Natural killer cell treated with Interleukin-12 subunit alpha and Interleukin-12 subunit beta and Interleukin-15 and Interleukin-18, amount 100 ng/mL, for 72 hours (primary cell): Measurements from ENCODE around the gene CIDEA. TPM values are rescaled to one million over a fixed set of nuclear protein-coding genes. Genes with fewer than 3 reads are reported as not detected.
A peak's percentile ranks its signal among the peaks of the same experiment; 100 is the strongest.

ENCODE experiments used
- ATAC-seq, 2 donors: fragments of 150-1000 bp; cut with Tn5 transposase in 1 of 2; sonication (Bioruptor Pico), chemical (Tn5 transposase) in 1 of 2; 2 replicates each; pipeline ENCODE4 v1.10.0; 2021
- DNase-seq: peaks from one replicate; pipeline ENCODE4 v3.0.0; 2022; ENCODE audit warnings: low spot score
- H3K27ac Mint-ChIP-seq, 2 donors: 1 replicate in 1 of 2; 2 replicates in 1 of 2; pipeline ENCODE4 v1.8.0; 2022; ENCODE audit warnings: mixed read lengths in 2 of 2, mild to moderate bottlenecking in 1 of 2, moderate library complexity in 1 of 2
- H3K27me3 Mint-ChIP-seq, 2 donors: 1 replicate in 1 of 2; 2 replicates in 1 of 2; pipeline ENCODE4 v1.8.0; 2022; ENCODE audit warnings: mixed read lengths in 2 of 2
- H3K36me3 Mint-ChIP-seq: one replicate; pipeline ENCODE4 v1.8.0; 2022; ENCODE audit warnings: mixed read lengths
- H3K4me1 Mint-ChIP-seq, 2 donors: 1 replicate in 1 of 2; 2 replicates in 1 of 2; pipeline ENCODE4 v1.8.0; 2022; ENCODE audit warnings: low read depth in 2 of 2, mixed read lengths in 2 of 2, mild to moderate bottlenecking in 1 of 2
- H3K4me3 Mint-ChIP-seq: one replicate; pipeline ENCODE4 v1.8.0; 2022; ENCODE audit warnings: mixed read lengths
- H3K9me3 Mint-ChIP-seq: 2 replicates; pipeline ENCODE4 v1.8.0; 2022; ENCODE audit warnings: mixed read lengths
- total RNA-seq, 2 donors: library from RNA; stranded (reverse); gene quantifications; one replicate each; pipeline ENCODE4 v1.2.3, GENCODE V29; 2022

CIDEA gene
- total RNA-seq, 2 donors from 2014 or later, result not detected

DNA sequence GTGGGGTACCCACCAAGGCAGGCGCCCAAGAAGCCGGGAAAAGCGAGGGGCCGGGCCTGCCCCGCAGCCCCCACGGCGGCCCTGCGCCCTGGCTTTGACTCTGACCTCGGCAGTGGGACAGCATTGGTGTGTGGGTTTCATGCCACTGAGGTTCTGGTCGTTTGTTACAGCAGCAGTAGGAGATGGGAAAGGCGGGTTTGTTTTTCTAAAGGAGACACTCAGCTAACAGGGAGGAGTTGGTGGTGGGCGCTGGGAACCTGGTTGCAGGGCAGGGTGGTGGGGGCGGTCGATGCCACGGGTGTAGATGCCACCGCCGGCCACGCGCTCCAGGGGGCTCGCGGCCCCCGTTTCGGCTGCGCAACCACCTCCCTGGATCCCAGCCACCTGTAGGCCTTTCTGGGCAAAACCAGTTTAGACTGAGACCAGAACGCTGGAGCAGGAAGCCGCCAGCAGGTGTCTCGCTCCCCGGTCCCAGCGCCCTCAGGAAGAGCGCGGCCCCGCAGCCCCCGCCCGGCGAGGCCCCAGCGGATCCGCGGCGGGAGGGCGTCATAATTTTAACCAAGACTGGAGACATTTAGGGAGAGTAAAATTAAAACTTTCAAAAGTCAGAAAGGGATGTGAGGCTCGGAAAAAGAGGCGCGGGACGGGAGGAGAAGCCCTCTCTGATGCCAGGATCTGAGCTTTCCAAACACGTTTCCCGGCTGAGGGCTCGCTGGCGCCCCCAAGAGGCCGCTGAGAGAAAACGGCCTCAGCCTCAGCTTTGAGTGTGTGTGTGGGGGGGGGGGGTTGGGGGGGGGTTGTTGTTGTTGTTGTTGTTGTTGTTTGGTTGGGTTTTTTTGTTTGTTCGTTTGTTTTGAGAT is 17.4 kb downstream of the CIDEA start:
- no peak overlapping the region for H3K27ac Mint-ChIP-seq
- no peaks in the 10 kb centered on the region for H3K36me3 Mint-ChIP-seq
- H3K27me3 Mint-ChIP-seq, result peaks cover 0 to 3% of the 10 kb centered on the region in 2 donors
- H3K9me3 Mint-ChIP-seq, result no peaks in the 10 kb centered on the region
- DNase-seq (no peak), ATAC-seq (peak in 1 of 2 donors; percentile 69)
- peak overlapping the region; percentile 47 for H3K4me3 Mint-ChIP-seq
- peaks cover 0 to 3% of the 10 kb centered on the region in 2 donors for H3K4me1 Mint-ChIP-seq

DNA sequence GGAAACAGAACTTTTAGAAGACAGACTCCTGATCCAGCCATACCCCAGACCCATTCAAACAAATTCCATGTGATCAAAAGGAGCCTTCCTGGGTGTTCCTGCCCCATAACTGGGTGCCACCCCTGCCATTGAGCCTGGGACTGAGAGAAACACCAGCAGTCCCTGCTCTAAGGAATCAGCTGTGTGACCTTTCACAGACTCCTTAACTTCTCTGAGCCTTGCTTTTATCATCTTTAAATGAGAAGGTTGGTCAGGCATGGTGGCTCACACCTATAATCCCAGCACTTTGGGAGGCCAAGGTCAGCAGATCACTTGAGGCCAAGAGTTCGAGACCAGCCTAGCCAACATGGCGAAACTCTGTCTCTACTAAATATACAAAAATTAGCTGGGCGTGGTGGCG is 20.6 kb downstream of the CIDEA start:
- Mint-ChIP-seq H3K4me1 (peaks cover 0 to 3% of the 10 kb centered on the region in 2 donors), H3K4me3 (no peak overlapping the region), H3K9me3 (no peaks in the 10 kb centered on the region), H3K27me3 (peaks cover 0 to 3% of the 10 kb centered on the region in 2 donors), H3K36me3 (no peaks in the 10 kb centered on the region), H3K27ac (no peak overlapping the region)
- DNase-seq, result no peak
- ATAC-seq, result no peak

DNA sequence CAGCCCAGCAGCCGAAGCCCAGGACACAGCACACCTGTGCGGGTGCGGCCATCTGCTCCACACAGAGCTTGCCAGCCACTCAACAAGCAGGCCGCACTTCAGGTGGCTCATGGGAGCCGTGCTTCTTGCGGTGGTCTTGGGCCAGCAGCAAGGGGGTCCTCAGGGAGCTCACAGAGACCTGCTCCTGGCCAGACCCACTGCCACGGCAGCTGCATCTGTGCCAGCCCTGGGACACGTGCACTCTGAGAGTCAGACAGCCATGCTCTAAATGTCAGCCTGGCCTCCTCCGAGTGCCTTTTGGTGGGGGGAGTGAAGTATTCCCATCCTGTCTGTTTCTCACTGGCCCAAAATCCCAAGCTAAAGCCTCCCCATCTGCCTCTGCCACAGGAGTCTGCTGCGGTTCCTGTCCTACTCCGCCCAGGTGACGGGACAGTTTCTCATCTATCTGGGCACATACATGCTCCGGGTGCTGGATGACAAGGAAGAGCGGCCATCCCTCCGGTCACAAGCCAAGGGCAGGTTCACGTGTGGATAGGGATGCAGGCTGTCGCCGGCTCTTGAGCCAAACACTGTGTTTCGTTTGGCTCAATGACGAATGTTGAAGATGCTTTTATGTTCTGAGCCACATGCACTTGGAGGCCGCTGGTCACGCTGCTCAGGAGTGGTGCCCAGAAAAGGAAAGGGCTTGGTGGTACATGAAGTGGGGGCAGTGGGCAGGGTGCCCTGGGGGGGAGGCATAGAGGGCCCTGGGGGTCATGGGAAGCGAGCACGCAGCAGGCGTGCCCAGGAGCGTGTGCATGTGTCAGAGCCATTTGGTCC is 22.8 kb downstream of the CIDEA start:
- DNase-seq, result no peak
- ATAC-seq, result peak in 1 of 2 donors; percentile 28
- Mint-ChIP-seq H3K27me3 (no peaks in the 10 kb centered on the region), H3K36me3 (no peaks in the 10 kb centered on the region), H3K4me1 (no peaks in the 10 kb centered on the region), H3K4me3 (no peak overlapping the region), H3K27ac (no peak overlapping the region), H3K9me3 (no peaks in the 10 kb centered on the region)

DNA sequence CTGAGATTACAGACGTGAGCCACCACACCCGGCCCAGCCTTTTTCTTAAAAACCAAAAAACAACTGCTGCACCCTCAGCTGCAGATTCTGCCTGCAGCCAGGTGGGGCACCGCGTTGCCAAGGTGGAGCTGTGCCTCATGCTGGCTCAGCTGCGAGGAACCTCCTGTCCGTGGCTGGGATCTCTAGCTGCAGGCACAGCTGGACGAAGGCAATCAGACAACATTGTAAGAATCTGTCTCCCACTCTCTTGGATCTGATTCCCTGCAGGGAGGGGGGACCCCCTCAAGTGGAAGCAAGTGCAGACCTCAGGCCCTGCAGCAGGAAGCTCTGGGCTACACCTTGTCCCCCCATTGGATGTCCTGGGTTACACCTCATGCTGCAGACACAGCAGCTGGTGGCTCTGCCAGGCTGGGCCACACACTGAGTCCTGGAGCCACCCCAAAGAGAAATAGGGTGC is 24.1 kb downstream of the CIDEA start:
- Mint-ChIP-seq H3K36me3 (no peaks in the 10 kb centered on the region), H3K4me3 (no peak overlapping the region), H3K9me3 (no peaks in the 10 kb centered on the region), H3K27me3 (no peaks in the 10 kb centered on the region), H3K4me1 (no peaks in the 10 kb centered on the region), H3K27ac (no peak overlapping the region)
- ATAC-seq (no peak), DNase-seq (no peak)

DNA sequence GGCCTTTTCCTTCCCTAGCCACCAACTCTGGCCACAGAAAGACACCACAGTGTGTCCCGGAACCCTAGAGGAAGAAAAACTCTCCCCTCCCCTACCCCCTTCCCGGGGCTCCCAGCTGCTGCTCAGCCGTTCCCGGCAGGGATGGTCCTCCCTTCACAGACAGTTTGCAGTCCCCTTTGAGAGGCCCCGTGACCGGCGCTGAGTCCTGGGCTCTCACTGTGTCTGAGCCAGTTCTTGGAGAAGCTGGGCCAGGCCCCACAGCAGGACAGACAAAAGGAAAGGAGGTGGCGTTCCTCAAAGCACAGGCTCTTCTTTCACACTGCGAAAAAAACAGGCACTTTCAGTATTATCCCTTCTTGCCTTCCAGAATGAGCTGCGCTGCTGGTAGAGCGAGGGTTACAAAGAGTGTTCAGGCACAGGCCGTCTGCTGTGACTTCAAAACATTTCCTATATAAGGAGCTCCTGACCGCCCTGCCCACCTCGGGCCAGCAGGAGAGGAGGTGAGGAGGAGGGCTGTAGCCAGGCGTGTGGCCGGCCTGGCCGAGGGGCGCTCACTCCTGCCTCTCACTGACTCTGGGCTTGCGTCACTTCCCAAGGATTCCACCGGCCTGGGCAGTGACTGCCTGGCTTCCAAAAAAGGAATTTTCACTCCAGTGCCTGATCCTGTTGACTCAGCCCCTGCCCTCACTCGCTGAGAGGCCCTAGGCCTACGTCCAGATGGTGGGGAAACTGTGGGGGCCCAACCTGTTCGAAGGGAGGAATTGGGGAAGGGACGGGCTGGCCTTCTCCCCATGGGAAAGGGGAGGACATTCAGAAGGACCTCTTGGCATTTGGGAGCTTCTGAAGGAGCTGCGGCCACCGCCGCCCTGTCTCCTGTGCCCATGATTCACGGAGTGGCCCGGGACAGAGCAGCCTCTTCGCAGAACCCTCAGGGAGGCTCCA is 24.9 kb downstream of the CIDEA start:
- Mint-ChIP-seq H3K4me3 (no peak overlapping the region), H3K27ac (no peak overlapping the region), H3K9me3 (no peaks in the 10 kb centered on the region), H3K4me1 (no peaks in the 10 kb centered on the region), H3K36me3 (no peaks in the 10 kb centered on the region), H3K27me3 (no peaks in the 10 kb centered on the region)
- ATAC-seq (no peak), DNase-seq (no peak)

- ATAC-seq (no peak), DNase-seq (no peak)
- H3K27ac Mint-ChIP-seq, result no peak overlapping the region
- H3K9me3 Mint-ChIP-seq, result no peaks in the 10 kb centered on the region
- no peaks in the 10 kb centered on the region for H3K4me1 Mint-ChIP-seq
- no peaks in the 10 kb centered on the region for H3K36me3 Mint-ChIP-seq
- H3K27me3 Mint-ChIP-seq, result no peaks in the 10 kb centered on the region
- no peak overlapping the region for H3K4me3 Mint-ChIP-seq
Measured at GRCh38 chr18:12279781-12280531, 25.8 kb downstream of the CIDEA start.

GRCh38 chr18:12281861-12282260 is 27.7 kb downstream of the CIDEA start:
- DNase-seq (no peak), ATAC-seq (no peak)
- Mint-ChIP-seq H3K4me1 (no peaks in the 10 kb centered on the region), H3K27me3 (no peaks in the 10 kb centered on the region), H3K9me3 (no peaks in the 10 kb centered on the region), H3K4me3 (no peak overlapping the region), H3K27ac (no peak overlapping the region), H3K36me3 (no peaks in the 10 kb centered on the region)

DNA sequence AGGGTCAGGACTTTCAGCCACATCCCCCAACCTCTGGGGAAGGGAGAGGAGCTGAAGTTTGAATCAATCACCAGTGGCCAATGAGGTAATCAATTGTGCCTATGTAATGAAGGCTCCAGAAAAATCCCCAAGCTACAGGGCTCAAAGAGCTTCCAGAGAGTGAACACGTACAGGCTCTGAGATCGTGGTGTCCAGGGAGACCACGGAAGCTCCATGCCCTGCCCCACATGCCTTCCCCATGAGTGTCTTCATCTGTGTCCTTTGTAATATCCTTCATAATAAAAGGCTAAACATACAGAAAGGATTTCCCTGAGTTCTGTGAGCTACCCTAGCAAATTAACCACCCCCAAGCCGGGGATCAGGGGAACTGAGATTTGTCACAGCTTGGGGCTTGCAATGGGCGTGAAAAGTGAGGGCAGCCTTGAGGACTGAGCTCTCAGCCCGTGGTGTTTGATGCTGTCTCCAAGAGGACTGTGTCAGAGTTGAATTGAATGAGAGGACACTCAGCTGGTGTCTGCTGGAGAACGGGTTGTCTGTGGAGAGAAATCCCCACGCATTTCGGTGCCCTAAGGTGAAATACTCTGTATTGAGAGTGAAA is 28.4 kb downstream of the CIDEA start:
- H3K4me1 Mint-ChIP-seq, result no peaks in the 10 kb centered on the region
- H3K36me3 Mint-ChIP-seq, result no peaks in the 10 kb centered on the region

DNA sequence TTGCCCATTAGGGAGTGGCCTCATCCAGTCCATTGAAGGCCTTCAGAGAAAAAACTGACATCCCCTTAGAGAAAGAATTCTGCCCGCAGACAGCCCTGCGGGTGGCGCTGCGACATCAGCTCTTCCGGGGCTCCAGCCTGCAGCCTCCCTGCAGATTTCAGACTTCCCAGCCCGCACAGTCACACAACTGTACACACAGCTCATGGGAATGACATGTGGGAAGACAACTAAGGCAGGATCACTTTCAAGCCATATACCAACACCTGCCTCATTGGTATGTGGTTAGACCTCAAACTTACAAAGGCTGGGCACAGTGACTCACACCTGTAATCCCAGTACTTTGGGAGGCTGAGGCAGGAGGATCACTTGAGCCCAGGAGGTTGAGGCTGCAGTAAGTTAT is 29.1 kb downstream of the CIDEA start:
- Mint-ChIP-seq H3K9me3 (no peaks in the 10 kb centered on the region), H3K4me3 (no peak overlapping the region), H3K36me3 (no peaks in the 10 kb centered on the region), H3K27me3 (peaks cover 1 to 6% of the 10 kb centered on the region in 2 donors), H3K4me1 (no peaks in the 10 kb centered on the region), H3K27ac (no peak overlapping the region)
- ATAC-seq, result no peak
- DNase-seq, result no peak

More for the DNA sequence above, 28.4 kb downstream of the CIDEA start:
- Mint-ChIP-seq H3K27ac (no peak overlapping the region), H3K27me3 (no peaks in the 10 kb centered on the region), H3K4me3 (no peak overlapping the region), H3K9me3 (no peaks in the 10 kb centered on the region)
- ATAC-seq (no peak), DNase-seq (no peak)

DNA sequence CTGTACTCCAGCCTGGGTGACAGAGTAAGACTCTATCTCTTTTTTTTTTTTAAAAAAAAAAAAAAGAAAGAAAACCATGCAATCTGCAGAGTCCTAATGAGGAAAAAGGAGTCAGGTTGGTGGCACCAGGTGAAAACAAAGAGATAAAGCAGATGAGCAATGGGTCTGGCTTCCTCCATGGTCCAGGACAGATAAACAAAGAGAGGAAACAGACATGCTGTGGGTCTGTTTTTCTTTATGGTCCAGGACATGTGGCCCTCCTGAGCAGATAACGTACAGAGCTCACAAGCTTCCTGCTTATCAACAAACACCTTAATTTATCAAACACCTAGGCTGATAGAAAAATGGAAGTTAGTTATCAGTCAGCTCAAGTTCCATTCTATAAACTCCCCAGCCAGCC is 29.5 kb downstream of the CIDEA start:
- no peak for DNase-seq
- H3K4me1 Mint-ChIP-seq, result no peaks in the 10 kb centered on the region
- peaks cover 5 to 7% of the 10 kb centered on the region in 2 donors for H3K27me3 Mint-ChIP-seq
- no peaks in the 10 kb centered on the region for H3K36me3 Mint-ChIP-seq
- no peaks in the 10 kb centered on the region for H3K9me3 Mint-ChIP-seq
- no peak overlapping the region for H3K27ac Mint-ChIP-seq
- H3K4me3 Mint-ChIP-seq, result no peak overlapping the region
- no peak for ATAC-seq

- Mint-ChIP-seq H3K27ac (no peak overlapping the region), H3K36me3 (no peaks in the 10 kb centered on the region), H3K9me3 (no peaks in the 10 kb centered on the region), H3K27me3 (peaks cover 19 to 22% of the 10 kb centered on the region in 2 donors), H3K4me3 (no peak overlapping the region), H3K4me1 (no peaks in the 10 kb centered on the region)
- DNase-seq (no peak), ATAC-seq (peak in 1 of 2 donors; percentile 11)
Measured at GRCh38 chr18:12287131-12287681, 33.0 kb downstream of the CIDEA start.

GRCh38 chr18:12287684-12288402 is 33.7 kb downstream of the CIDEA start:
- no peak for ATAC-seq
- H3K36me3 Mint-ChIP-seq, result no peaks in the 10 kb centered on the region
- H3K4me1 Mint-ChIP-seq, result no peaks in the 10 kb centered on the region
- H3K27me3 Mint-ChIP-seq, result peaks cover 19 to 22% of the 10 kb centered on the region in 2 donors
- H3K27ac Mint-ChIP-seq, result no peak overlapping the region
- DNase-seq, result no peak
- H3K9me3 Mint-ChIP-seq, result no peaks in the 10 kb centered on the region
- H3K4me3 Mint-ChIP-seq, result no peak overlapping the region
